Stimulated activated CD8-positive, alpha-beta memory T cell treated with anti-CD3 and anti-CD28 coated beads, Interleukin-4, amount 100 ng/mL, for 4 hours (primary cell): ENCODE results near the gene PPP1R27.
"Not testable (repeated sequence)": the region's sequence is repeated elsewhere in the genome, so short reads cannot be mapped to it uniquely, and the experiment has no call there.

ENCODE experiments used
- DNase-seq, 2 donors: peaks; one replicate each; pipeline ENCODE4 v3.0.0-alpha.2; 2020; ENCODE audit warnings: low read depth in 2 of 2, low spot score in 1 of 2

PPP1R27 gene

GRCh38 chr17:81842378-81842724 lies 7.5 kb upstream of the PPP1R27 start:
- no peak for DNase-seq

GRCh38 chr17:81841866-81842265 lies 7.0 kb upstream of the PPP1R27 start:
- no peak for DNase-seq

DNA sequence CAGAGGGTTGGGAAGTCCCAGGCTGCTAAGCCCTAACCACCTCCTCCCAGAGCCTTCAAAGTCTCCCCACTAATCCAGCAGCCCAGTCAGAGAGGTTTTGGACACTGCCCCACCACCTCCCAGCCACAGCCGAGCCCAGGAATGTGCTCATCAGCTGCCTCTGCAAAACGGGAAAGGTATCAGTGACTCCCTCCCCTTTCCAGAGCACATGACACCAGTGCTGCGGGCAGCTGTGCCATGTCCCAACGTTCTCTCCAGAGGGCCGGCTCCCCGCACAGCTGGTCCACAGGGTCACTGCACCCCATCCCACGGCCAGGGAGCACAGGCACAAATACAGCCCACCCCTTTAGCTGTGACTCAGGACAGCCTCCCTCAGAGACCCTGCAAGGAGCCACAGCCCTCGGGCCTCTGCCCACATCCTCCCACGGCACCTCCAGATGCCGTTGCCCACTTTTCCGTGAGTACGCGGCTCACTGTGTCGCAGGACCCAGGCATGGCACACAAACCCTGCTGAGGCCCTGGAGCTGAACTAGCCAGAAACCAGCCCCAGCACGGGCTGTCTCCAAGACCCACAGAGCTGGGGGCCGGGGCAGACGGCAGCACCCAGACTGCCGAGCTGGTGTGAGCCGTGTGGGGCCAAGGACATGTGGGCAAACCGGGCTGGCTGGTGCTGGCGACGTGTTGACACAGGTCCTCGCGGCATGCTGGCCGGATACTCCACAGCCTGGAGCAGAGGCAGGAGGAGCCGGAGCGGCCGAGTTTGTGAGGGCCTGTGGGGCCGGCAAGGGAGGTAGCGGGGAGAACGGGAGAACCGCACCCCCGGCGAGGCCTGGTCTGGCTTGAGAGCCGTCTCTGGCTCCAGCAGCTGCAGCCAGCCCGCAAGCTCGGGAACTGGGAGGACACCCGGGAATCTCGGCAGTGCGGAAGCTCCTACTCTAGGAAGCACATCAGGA lies 6.3 kb upstream of the PPP1R27 start:
- DNase-seq = no peak

- DNase-seq = not testable (repeated sequence)
Measured at GRCh38 chr17:81840059-81840458, 5.2 kb upstream of the PPP1R27 start.

- no peak for DNase-seq
Measured at GRCh38 chr17:81839301-81839700, 4.5 kb upstream of the PPP1R27 start.

DNA sequence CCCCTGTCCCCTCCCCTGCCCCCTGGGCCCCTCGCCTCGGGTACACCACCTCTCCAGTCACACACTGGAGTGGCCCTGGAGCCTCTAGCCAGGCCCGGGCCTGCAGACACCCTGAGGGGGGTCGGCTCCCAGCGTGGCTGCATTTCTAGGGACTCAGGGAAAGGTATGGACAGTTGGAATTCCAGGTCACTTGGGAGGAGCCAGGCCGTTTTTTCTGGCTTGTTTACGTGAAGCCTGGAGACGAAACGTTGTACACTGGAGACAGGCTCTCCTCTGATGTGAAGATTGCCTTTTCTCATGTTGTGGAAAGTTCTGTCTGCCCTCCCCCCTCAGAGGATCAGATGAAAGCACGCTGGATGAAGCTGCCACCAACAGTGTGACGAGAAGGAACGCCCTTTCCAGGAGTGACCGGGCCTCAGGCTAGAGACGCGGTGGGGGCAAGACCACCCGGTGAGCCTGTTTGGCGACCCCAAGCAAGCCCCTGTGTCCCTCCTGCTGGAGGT lies 4.0 kb upstream of the PPP1R27 start:
- DNase-seq = no peak

GRCh38 chr17:81837641-81838040 lies 2.8 kb upstream of the PPP1R27 start:
- no peak for DNase-seq

DNA sequence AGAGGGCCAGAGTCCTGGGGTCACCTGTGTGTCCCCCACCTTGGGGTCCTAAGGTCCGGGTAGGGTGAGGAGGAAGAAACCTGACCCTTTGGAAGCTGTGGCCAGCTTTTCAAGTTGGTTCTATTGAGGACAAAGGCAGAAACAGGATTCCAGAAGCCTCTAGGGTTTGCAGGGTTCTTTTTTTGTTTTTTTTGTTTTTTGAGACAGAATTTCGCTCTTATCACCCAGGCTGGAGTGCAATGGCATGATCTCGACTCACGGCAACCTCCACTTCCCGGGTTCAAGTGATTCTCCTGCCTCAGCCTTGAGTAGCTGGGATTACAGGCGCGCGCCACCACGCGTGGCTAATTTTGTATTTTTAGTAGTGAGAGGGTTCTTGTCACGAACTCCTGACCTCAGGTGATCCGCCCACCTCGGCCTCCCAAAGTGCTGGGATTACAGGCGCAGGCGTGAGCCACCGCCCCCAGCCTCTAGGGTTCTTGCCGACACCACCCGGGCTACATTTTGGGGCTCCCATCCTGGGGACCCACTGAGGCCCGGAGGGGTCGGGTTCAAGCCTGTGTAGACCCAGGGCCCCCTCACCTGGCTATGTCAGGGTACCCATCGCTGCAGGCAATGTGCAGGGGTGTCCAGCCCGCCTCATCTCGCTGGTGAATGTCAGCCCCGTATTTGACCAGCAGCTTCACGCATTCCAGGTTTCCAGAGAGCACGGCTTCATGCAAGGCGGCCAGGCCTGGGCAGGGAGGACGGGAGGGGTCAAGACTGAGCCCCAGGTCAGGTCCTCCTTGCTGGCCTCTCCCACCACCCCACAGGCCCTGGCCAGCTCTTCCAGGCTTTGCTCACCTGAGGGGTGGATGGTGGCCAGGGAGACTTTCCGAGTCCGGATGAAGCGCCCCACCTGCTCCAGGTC lies 674 bp downstream of the PPP1R27 start:
- no peak for DNase-seq

DNA sequence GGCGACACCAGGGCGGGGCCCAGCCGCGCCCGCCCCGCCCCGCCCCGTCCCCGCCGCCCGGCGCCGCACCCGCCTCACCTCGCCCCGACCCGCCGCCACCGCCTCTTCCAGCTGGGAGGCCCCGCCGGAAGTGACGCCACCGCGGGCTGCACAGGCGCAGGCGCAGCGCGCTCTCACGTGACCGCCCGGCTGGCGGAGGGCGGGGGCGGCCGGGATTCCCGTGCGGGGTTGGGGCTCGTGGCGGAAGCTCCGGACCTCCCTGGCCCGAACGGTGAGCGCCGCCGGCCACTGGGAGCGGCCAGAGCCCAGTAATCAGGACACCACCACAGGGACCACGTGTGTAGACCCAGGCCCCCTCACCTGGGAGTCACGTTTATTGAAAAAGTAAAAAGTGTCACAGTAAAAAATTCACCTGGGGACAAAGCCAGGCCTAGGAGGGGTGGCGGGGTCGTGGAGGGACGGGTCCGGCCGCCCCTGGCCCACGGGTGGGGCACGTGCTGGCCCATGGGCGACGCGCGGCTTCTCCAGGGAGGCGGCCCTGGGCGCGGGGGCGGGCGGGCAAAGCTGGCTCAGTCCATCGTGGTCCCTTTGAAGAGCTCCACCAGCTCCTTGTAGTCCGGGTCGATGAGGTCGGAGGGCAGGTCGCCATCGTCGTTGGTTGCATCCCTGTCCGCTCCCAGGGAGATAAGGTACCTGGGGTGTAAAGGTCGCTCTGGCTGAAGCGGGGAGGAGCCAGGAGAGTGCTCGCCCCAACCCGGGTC lies 1.5 kb downstream of the PPP1R27 start, which contains the start of gene MCRIP1:
Gene MCRIP1, minus strand, starts transcription at position 132 of the 761 bp plus-strand sequence. CDS start 8,785 bp downstream, outside the sequence.
- DNase-seq = peak; percentile 85 to 90

DNA sequence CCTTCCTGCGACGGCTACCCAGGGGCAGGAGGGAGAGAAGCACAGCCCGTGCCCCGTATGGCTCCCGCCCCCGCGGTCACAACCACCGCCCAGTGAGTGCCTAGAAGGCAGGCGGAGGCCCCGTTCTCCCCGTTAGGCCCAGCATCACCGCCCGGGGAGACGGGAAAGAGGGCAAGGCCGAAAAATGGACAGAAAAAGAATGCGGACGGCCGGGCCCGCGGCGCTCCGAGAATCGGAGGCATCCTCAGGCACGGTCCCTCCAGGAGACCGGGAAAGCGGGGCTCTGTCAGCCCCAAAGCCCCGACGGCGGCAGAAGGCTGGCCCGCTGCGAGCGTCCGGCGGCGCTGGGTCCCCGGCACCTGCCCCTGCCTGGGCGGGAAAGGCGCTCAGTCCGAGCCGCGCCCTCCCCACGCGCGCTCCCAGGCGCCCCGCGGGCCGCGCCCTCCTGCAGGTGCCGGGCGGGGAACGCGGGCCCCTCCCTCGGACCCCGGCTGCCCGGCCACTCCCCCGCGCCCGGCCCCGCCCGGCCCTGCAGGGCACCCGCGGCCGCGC lies 2.2 kb downstream of the PPP1R27 start:
- no peak for DNase-seq

GRCh38 chr17:81831957-81832607 lies 2.8 kb downstream of the PPP1R27 start:
- DNase-seq = peak in 1 of 2 donors; percentile 23

DNA sequence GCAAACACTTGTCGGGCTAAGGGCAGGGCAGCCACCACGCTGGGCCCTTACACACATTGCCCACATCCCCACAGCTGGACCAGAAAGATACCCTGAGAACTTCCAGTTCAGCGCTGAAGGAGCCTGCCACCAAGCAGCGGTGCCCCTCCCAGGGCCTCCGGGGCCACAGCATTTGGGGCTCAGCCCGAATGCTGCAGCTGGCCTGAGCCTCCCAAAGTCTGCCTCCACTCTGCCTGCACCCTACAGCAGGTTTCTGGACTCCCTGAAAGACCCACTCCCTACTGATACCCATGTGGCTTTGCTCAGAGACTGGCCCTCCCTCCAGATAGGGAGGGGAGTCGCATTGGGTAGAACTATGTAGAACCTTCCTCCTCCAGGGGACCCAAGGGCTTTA lies 3.3 kb downstream of the PPP1R27 start:
- DNase-seq = no peak

- DNase-seq = no peak
Measured at GRCh38 chr17:81829858-81830257, 5.0 kb downstream of the PPP1R27 start.

DNA sequence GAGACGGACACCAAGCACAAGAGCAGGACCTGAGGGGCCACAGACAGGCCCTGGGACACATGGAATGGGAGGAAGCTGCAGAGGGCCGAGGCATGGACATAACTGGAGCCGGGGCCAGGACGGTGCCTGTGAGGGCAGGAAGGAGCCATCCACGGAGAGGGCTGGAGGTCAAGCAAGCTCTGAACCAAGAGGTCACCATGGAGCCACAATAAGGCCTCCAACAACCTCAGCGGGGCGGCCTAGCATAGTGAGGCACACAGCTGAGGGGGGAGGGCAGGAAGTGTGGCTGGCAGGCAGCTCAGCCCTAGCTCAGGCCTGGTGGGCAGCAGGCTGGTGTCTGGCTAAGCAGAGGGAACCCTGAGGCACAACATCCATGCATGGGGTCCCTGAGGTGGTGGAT lies 6.2 kb downstream of the PPP1R27 start:
- no peak for DNase-seq

DNA sequence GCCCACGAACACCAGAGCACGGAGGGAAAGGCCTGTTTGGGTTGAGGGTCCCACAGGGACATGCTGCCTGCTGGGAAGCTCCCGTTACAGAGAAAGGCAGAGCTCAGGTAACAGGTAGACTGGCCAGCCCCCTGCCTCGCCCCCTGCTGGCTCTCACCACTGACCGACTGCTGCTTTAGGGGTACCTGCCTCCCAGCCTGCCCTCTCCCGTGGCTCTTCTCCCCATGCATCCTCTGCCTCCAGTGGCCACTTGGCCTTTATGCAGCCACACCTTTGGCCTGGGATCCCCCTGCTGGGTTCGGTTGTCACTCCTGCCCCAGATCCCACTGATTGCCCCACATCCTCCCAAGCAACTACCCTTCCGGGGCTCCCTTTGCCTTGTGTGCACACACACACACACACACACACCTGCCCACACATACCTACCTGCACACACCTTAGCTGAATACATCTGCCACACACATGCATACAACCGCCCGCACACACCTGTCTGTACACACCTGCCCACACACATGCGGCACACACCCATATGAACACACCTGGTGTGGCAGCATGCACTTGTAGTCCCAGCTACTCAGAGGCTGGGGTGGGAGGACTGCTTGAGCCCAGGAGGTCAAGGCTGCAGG lies 8.9 kb downstream of the PPP1R27 start:
- no peak for DNase-seq

DNA sequence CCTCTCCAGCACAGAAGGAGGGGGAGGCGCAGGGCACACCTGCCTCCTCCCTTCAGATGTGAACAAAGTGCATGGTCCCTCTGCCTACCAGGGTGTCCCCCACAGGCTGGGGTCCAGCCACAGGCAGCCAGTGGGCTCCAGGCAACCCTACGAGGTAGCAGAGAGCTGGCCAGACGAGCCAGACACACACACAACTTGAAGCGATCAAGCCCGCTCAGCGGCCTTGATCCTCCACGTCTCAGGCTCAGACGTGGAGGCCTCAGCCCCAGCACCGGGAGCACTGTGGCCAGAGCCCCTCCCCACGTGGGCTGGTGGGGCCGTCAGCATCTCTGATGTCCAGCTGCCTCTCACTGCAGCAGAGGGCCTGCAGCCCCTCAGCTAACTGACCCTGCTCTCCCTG lies 10.3 kb downstream of the PPP1R27 start:
- DNase-seq = no peak

DNA sequence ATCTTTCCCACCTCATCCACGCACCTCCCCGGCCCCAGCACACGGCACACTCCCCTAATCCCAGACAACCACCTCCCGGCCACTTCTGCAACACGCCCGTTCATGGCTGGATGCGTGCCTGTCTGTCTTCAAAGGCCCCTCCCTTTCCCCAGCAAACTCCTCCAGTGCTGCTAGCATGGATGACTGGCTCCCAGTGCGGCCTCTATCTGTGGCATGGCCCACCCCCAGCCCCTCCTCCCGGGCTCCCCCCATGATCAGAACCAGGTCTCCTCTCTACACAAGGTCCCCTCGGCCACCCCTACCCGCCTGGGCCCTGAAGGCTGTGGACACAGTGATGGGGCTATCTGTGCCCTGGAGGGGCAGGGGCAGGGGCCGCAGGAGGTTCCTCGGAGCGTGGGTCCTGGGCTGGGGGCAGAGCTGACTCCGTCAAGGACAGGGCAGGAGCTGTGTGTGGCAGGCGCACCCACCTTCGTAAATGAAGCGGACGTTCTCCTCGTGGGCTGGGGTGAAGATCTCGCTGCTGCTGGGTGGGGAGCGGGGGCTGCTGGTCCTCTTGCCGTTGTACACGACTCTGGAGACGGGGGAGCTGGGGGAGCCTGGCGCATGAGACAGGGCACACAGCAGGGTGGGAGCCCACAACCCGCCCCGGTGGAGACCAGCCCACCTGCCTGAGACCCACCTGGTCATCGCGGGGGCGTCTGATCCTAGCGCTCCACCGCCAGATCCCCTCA lies 10.9 kb downstream of the PPP1R27 start:
- no peak for DNase-seq

DNA sequence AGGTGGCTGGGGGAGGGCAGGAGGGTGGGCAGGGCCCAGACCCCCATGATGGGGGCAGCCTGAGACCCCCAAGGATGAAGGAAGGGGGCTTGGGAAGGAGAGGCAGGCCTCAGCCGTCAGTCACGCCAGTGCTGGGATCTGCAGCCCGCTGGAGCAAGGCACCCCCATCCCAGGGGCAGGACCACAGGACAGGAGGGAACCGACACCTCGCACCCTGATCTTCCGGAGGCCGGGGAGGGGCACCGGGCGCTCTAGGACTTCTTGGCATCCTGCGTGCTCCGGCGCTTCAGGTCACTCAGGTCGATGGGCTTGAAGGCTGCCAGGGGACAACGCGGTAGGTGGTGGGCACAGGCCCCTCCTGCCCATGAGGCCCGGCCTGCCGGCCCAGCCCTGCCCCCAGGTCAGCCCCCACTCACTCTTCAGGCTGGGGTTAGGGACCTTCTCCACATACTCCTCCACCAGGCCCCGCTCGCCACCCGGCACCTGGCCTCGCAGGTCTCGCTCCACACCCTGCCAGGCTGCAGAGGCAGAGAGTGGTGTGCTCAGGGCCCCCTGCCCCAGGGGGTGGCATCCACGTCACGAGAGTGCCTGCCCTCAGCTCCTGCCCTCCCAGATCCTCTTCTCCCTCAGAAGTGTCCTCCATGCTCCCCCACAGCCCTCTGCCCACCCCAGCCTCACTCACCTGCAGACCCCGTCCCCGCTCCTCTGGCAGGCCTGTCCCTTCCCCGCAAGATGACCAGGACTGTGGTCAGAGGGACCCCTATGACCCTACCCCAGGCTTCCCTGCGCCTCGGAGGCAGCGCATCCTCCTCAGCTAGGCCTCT lies 11.6 kb downstream of the PPP1R27 start:
- no peak for DNase-seq
